Colonic mucosa (tissue), 4 donors: ENCODE data around the gene PPP2R3B. TPM values are rescaled to one million over a fixed set of nuclear protein-coding genes. Genes with fewer than 3 reads are reported as not detected.
"Not testable (repeated sequence)": the region's sequence is repeated elsewhere in the genome, so short reads cannot be mapped to it uniquely, and the experiment has no call there.

Experiments
- DNase-seq: peaks from one replicate; pipeline ENCODE4 v3.0.0-alpha.2; 2020
- H3K27ac ChIP-seq: fragments of 200-600 bp; one replicate; pipeline ENCODE4 v1.8.0; 2021
- H3K27me3 ChIP-seq: fragments of 200-600 bp; one replicate; pipeline ENCODE4 v1.8.0; 2021
- H3K36me3 ChIP-seq: fragments of 200-600 bp; one replicate; pipeline ENCODE4 v1.8.0; 2021
- H3K4me1 ChIP-seq: fragments of 200-600 bp; one replicate; pipeline ENCODE4 v1.8.0; 2021; ENCODE audit warnings: mild to moderate bottlenecking
- H3K4me3 ChIP-seq: fragments of 200-600 bp; one replicate; pipeline ENCODE4 v1.8.0; 2021
- H3K9ac ChIP-seq, 2 donors: one replicate each; pipeline ENCODE4 v1.7.0; 2013; ENCODE audit warnings: control low read depth in 2 of 2, low read depth in 2 of 2, low read length in 2 of 2
- H3K9me3 ChIP-seq: fragments of 200-600 bp; one replicate; pipeline ENCODE4 v1.8.0; 2021
- intact Hi-C: fragments of 100-400 bp; cut with DNase I; formaldehyde crosslinking; loops from one replicate; pipeline ENCODE4 v1.14.1; 2022
- total RNA-seq, 2 donors: library from RNA; stranded (reverse); fragmentation: NEBNext Ultra II Directional in 1 of 2; extraction: Animal tissue kit (Norgen Biotek cat#: 25700) in 1 of 2; gene quantifications; one replicate each; pipeline ENCODE4 v1.2.1, GENCODE V29; 2021
- TF ChIP-seq, protein P1 (sequence below): fragments of 200-600 bp; IDR thresholded peaks from one replicate; pipeline ENCODE4 v1.8.0; 2022; ENCODE audit warnings: antibody characterized with exemption, mild to moderate bottlenecking
- donor health status: healthy.
- donor health status: DM: no; HTN: no; CAD: no.
- donor health status: DM: no; HTN: no; CAD: no.

PPP2R3B gene
- total RNA-seq, 2 donors from 2014 or later = 8.7 to 22.9 TPM

DNA sequence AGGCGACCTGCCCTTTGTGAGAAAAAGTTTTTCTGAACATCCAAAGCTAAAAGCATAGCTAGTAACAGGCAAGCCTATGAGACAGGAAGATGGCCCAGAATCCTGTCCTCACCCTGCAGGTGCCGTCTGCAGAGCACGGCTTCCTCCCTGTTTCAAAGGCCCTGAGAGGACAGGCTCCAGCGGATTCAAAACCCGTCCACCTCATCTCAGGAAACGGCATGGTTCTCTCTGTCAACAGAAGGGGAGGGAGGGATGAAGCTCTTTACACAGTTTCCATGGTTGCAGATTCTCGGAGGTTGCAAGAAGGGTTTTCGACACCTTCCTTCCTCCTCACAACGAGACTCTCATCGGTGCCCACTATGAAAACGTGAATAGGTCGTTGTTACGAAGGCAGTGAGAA is 8.3 kb downstream of the PPP2R3B start:
- H3K9me3 ChIP-seq = no peaks in the 10 kb centered on the region
- TF ChIP-seq, protein P1, sequence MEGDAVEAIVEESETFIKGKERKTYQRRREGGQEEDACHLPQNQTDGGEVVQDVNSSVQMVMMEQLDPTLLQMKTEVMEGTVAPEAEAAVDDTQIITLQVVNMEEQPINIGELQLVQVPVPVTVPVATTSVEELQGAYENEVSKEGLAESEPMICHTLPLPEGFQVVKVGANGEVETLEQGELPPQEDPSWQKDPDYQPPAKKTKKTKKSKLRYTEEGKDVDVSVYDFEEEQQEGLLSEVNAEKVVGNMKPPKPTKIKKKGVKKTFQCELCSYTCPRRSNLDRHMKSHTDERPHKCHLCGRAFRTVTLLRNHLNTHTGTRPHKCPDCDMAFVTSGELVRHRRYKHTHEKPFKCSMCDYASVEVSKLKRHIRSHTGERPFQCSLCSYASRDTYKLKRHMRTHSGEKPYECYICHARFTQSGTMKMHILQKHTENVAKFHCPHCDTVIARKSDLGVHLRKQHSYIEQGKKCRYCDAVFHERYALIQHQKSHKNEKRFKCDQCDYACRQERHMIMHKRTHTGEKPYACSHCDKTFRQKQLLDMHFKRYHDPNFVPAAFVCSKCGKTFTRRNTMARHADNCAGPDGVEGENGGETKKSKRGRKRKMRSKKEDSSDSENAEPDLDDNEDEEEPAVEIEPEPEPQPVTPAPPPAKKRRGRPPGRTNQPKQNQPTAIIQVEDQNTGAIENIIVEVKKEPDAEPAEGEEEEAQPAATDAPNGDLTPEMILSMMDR = no peak
- no peaks in the 10 kb centered on the region for H3K4me1 ChIP-seq
- H3K27me3 ChIP-seq = peaks cover 19% of the 10 kb centered on the region
- no peaks in the 10 kb centered on the region for H3K36me3 ChIP-seq
- no peak overlapping the region for H3K9ac ChIP-seq
- no peak for DNase-seq
- no peak overlapping the region for H3K27ac ChIP-seq
- intact Hi-C loops = no loop called here
- H3K4me3 ChIP-seq = no peak overlapping the region

DNA sequence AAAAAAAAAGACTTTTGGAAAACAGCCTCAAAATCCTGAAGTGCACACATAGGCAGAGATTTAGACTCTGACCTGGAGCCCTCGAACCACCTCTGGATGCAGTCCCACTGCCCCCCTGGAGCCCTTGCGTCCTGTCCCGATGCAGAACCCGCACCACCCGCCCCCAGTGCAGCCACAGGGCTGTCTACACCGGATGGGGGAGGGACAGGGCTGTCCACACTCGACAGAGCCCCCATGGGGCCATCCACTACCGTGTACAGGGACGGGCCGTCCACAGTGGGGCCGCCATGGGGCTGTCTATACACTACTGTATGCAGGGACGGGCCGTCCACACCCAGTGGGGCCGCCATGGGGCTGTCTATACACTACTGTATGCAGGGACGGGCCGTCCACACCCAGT is 10.5 kb downstream of the PPP2R3B start:
- DNase-seq, H3K9ac ChIP-seq, intact Hi-C loops, H3K27ac ChIP-seq, H3K4me1 ChIP-seq, H3K4me3 ChIP-seq, H3K9me3 ChIP-seq, H3K36me3 ChIP-seq: not testable (repeated sequence)
- peaks cover 31% of the 10 kb centered on the region for H3K27me3 ChIP-seq

DNA sequence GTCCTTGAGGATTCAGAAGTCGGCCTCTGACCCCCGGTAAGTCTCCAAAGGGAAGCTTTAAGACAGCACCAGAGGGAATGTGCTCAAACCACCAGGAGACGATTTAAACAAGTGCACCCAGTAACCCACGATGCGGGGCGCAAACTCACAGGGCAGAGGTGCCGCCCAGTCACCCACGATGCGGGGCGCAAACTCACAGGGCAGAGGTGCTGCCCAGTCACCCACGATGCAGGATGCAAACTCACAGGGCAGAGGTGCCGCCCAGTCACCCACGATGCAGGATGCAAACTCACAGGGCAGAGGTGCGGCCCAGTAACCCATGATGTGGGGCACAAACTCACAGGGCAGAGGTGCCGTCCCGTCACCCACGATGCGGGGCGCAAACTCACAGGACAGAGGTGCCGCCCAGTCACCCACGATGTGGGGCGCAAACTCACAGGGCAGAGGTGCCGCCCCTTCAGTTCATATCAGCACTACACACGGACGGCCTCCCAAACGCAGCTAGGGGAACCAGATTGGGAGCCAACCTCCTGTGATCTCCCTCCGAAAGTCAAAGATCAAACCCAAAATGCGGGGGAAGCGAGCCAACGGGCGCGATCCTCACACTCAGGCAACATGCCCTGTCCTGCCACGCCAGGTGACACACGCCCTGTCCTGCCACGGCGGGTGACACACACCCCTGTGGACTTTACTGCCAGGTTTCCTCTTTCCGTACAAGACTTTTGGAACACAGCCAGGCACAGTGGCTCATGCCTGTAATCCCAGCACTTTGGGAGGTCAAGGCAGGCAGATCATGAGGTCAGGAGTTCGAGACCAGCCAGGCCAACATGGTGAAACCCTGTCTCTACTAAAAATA is 11.3 kb downstream of the PPP2R3B start:
- Histone ChIP-seq H3K4me1 (no peaks in the 10 kb centered on the region), H3K36me3 (no peaks in the 10 kb centered on the region), H3K9ac (no peak overlapping the region), H3K27me3 (peaks cover 31% of the 10 kb centered on the region), H3K4me3 (no peak overlapping the region), H3K9me3 (no peaks in the 10 kb centered on the region), H3K27ac (no peak overlapping the region)
- TF ChIP-seq, protein P1 = no peak
- intact Hi-C loops = no loop called here
- DNase-seq = no peak

DNA sequence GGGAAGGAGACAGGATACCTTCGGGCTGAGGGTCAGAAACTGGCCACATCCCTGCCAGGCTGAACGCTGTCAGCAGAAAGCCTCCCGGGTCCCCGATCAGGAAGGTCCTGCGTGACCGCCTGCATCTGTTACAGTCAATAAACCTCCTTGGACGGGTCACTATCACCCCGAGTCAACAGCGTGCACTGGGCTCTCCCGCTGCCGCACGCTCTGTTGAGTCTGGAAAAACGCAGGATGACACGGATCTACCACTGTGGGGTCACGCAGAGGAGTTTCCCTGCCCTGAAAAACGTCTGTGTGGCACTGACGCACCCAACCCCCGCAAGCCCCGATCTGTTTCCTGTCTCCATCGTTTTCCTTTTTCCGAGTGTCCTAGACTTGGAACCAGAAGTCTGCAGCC is 12.1 kb downstream of the PPP2R3B start:
- TF ChIP-seq, protein P1 = no peak
- Histone ChIP-seq H3K4me3 (no peak overlapping the region), H3K36me3 (no peaks in the 10 kb centered on the region), H3K27me3 (peaks cover 31% of the 10 kb centered on the region), H3K4me1 (no peaks in the 10 kb centered on the region), H3K27ac (no peak overlapping the region), H3K9ac (no peak overlapping the region), H3K9me3 (no peaks in the 10 kb centered on the region)
- intact Hi-C loops = no loop called here
- DNase-seq = no peak

DNA sequence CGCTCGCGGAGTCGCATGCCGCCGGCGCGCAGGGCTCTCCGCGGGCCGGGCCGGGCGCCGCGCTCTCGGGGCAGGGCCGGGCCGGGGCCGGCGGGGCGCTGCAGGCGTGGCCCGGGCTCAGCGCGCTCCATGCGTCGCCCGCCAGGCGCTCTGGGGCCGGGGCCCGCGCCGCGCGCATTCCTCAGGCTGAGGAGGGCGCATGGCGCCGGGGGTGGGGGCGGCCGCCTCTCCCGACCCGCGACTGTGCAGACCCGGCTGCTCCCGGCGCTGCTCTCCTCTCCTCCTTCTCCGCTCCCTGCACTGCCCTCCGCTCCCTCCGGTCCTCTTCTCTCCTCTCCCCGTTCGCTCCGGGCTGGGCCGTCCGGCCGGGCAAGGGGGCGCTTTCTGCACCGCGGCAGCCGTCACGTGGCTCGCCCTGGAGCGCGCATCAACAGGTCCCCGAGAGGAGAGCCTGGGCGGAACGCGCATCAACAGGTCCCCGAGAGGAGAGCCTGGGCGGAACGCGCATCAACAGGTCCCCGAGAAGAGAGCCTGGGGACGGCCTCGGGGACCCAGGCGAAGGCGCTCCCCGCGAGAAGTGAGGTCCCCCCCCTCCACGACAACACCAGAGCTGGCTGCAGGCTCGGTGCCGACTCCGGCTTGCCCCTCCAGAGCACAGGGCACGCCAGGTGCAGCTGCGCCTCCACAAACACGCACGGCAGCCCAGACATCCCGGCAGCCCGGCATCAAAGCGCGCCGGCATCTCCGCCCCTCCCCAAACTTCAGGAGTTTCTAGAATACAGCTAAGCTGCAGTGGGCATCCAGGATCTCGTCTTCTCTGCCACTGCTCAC is 12.9 kb downstream of the PPP2R3B start:
- peaks cover 31% of the 10 kb centered on the region for H3K27me3 ChIP-seq
- no peak overlapping the region for H3K9ac ChIP-seq

More for the DNA sequence above, 12.9 kb downstream of the PPP2R3B start:
- H3K4me1 ChIP-seq = no peaks in the 10 kb centered on the region
- no peaks in the 10 kb centered on the region for H3K9me3 ChIP-seq
- no peak for DNase-seq
- TF ChIP-seq, protein P1 = no peak
- H3K4me3 ChIP-seq = peak overlapping the region; percentile 15
- H3K27ac ChIP-seq = no peak overlapping the region
- intact Hi-C loops = no loop called here
- H3K36me3 ChIP-seq = no peaks in the 10 kb centered on the region
